ENCODE results near the gene PRKCB. TPM values are rescaled to one million over a fixed set of nuclear protein-coding genes. Genes with fewer than 3 reads are reported as not detected.
"Not testable (repeated sequence)": the region's sequence is repeated elsewhere in the genome, so short reads cannot be mapped to it uniquely, and the experiment has no call there.

The PRKCB gene
- total RNA-seq, 2 donors from 2014 or later, result 3.8 to 7.3 TPM

- ATAC-seq (no peak), DNase-seq (no peak)
- intact Hi-C loops (cut with DNase I, micrococcal nuclease), result no loop called here
Observed at GRCh38 chr16:24077966-24078365, 242.2 kb downstream of the PRKCB start.

- ATAC-seq (no peak), DNase-seq (no peak)
- intact Hi-C loops (cut with DNase I, micrococcal nuclease), result no loop called here
Observed at GRCh38 chr16:24085666-24086065, 249.9 kb downstream of the PRKCB start.

DNA sequence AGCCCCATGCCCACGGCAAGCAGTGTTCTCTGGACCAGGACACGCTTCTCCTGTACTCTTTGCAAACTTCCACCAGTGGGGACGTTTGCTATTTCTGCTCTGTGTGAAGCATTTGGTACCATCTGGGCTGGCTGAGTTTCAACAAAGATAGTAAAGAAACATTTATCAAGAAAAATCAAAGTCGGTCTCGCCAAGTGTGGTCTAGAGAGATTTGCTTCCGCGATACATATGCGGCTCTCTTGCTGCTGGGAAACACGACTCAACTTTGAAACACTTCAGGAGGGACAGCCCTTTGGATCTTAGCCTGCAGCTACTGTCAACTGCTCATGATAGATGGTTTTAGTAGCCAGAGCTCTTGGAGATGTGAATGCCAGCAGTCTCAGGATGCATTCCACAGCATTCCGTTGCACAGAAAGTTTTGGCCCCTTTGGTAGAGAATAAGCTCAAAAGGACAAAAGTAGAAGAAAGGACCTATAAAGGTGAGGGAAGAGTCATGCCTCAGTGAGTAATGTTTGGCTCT lies 252.2 kb downstream of the PRKCB start:
- DNase-seq (no peak), ATAC-seq (no peak)
- intact Hi-C loops (cut with DNase I, micrococcal nuclease), result no loop called here

DNA sequence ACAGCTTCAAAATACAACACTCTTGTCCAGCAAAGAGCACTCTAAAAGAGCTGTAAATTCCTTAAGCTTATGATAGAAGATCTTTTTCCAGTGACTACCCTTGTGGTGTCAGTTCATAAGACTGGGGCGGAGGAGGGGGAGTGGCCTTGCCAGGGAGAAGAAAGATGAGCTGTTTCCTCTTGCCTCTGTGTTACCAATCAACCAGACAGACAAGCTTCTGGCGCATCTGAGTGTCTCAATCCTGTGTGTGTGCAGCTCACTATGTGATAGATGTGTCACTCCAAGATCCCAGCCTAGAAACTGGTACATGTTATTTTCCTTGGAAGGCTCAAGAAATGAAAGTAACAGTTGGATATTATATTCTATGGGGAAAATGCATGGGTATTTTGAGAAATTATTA lies 253.0 kb downstream of the PRKCB start:
- intact Hi-C loops (cut with DNase I, micrococcal nuclease), result no loop called here
- DNase-seq, result no peak

GRCh38 chr16:24091125-24091524 lies 255.3 kb downstream of the PRKCB start:
- DNase-seq (no peak), ATAC-seq (no peak)
- intact Hi-C loops (cut with DNase I, micrococcal nuclease), result no loop called here

More for the DNA sequence above, 253.0 kb downstream of the PRKCB start:
- ATAC-seq, result no peak

DNA sequence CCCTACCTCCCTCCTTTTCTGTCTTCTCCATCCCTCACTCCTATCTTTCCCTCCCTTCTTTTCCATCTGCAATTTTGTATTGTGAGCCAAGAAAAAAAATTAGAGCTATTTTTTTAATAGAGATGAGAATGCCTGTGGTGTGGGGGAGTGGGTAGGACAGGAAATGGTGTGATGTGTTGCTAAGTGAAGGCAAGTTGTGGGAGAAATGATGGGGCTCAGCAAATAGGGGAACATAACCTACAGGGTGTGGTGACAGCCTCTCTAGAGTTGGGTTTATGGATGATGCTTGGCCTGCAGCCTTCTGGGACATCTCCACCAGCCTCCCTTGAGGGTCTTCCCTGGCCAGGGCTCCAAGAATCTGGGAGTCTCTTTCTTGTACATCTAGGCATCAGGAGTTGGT lies 257.3 kb downstream of the PRKCB start:
- intact Hi-C loops (cut with DNase I, micrococcal nuclease), result no loop called here
- no peak for ATAC-seq
- DNase-seq, result no peak

- no peak for DNase-seq
- intact Hi-C loops (cut with DNase I, micrococcal nuclease), result no loop called here
- ATAC-seq, result no peak
Observed at GRCh38 chr16:24094660-24095059, 258.9 kb downstream of the PRKCB start.

DNA sequence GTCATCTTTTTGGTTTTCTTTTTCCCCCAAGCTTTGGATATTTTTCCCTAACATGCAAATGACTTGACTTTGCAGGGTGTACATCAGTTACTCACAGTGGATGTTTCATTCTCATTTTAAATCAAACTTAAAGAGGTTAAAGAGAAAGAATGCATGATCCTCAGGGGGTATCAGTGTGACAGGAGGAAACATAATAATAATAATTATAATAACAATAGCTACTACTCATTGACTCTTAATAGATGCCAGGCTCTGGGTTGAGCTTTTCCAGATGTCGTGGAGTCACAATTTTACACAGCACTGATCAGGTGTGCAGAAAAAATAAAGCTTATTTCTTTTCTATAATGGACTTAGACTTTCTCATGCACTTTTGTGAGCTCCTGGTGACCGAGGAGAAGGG lies 263.1 kb downstream of the PRKCB start:
- intact Hi-C loops (cut with DNase I, micrococcal nuclease), result no loop called here
- DNase-seq (no peak), ATAC-seq (no peak)

- DNase-seq (no peak), ATAC-seq (no peak)
- intact Hi-C loops (cut with DNase I, micrococcal nuclease), result no loop called here
Observed at GRCh38 chr16:24101431-24101830, 265.6 kb downstream of the PRKCB start.

DNA sequence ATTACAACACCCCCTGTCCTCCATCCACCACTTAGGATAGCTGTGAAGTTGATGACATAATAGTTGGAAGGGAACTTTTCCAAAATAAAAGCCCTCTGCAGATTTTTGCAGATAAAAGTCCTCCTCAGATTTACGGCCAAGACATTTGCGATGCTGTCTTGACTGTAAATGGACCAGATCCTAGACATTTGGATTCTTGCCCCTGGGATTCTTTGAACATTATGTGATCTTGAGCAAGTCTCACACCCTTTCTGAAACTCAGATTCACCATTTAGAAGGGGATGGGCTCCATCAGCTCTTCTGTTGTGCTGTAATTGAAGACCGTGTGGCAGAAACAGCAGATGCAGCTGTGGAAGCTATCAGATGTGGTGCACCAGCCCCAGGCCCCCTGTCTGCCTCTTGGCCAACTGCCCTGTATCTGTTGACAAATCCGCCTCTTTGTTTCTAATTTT lies 266.5 kb downstream of the PRKCB start:
- intact Hi-C loops (cut with DNase I, micrococcal nuclease), result no loop called here
- DNase-seq (no peak), ATAC-seq (no peak)

GRCh38 chr16:24105471-24105870 lies 269.7 kb downstream of the PRKCB start:
- DNase-seq; intact Hi-C loops (cut with DNase I, micrococcal nuclease); ATAC-seq: not testable (repeated sequence)

DNA sequence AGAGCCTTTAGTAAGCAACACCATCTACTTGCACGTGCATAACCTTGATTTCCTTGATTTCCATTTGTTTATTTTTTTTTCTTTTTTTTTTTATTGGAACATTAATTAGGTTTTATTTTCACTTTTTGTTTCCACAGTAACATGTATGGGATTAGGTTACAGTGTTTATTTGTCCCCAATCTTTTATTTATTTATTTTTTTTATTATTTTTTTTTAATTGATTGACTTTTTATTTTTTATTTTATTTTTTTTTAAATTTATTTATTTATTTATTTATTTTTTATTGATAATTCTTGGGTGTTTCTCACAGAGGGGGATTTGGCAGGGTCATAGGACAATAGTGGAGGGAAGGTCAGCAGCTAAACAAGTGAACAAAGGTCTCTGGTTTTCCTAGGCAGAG lies 272.3 kb downstream of the PRKCB start:
- DNase-seq; intact Hi-C loops (cut with DNase I, micrococcal nuclease); ATAC-seq: not testable (repeated sequence)

GRCh38 chr16:24111724-24112302 lies 276.0 kb downstream of the PRKCB start:
- ATAC-seq (no peak), DNase-seq (no peak)
- intact Hi-C loops (cut with DNase I, micrococcal nuclease), result no loop called here

DNA sequence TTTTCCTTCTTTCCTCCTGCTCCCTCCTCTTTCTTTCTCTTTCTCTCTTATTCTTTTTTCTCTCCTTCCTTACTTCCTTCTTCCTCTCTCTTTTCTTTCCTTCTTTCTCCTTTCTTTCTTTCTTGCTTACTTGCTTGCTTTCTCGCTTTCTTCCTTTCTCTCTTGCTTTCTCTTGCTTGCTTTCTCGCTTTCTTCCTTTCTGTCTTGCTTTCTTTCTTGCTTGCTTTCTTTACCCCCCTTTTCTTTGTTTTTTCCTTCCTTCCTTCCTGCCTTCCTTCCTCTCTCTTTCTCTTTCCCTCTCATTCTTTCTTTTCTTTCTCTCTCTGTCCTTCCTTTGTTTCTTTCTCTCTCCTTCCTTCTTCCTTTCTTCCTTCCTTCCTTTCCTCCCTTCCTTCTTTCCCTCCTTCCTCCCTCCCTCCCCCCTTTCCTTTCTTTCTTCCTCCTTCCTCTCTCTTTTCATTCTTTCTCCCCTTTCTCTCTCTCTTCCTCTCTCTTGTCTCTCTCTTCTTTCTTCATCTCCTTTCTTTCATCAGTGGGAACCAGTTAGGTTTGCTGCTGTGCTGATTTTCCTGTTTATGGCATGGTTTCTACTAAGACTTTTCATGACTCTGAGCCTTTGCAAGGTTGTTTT lies 277.4 kb downstream of the PRKCB start:
- ATAC-seq (no peak), DNase-seq (no peak)
- intact Hi-C loops (cut with DNase I, micrococcal nuclease), result no loop called here

DNA sequence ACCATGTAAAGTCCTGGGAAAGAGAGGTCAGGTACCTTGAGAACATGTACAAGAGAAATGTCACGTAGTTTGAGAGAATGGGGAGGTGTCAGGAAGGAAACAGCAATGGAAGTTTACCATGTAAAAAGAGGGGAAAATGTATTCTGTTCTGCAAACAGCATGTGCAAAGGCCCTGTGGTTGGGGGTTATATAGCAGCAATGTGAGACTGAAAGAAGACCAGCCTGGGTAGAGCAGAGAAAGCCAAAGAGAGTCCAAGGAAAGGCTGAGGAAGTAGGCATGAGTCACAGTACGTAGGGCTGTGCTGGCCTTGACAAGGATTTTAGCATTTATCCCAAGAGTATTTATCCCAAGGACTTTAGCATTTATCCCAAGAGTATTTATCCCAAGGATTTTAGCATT lies 279.1 kb downstream of the PRKCB start:
- intact Hi-C loops (cut with DNase I, micrococcal nuclease), result no loop called here
- no peak for DNase-seq
- ATAC-seq, result no peak

GRCh38 chr16:24116046-24116776 lies 280.4 kb downstream of the PRKCB start:
- ATAC-seq (no peak), DNase-seq (no peak)
- intact Hi-C loops (cut with DNase I, micrococcal nuclease), result no loop called here

DNA sequence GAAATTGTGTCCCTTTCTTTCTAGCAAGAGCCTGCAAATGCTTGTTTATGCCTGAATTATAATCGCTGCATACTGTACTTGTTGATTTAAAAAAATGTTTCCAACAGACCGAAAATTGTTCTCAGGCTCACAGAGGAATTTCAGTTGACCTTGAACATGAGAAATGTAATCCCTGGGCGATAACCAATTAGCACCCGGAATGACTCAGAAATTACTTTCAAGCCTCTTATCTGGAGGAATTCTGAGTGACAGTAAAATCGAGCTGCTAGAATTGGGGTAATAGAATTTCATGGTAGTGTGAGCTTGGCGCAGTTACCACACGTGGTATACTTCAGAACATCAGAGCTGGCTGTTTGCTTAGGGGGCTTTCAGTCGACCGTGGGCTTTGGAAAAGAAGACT lies 281.2 kb downstream of the PRKCB start:
- DNase-seq, result no peak
- intact Hi-C loops (cut with DNase I, micrococcal nuclease), result no loop called here
- no peak for ATAC-seq

GRCh38 chr16:24117680-24118079 lies 281.9 kb downstream of the PRKCB start:
- intact Hi-C loops (cut with DNase I, micrococcal nuclease), result no loop called here
- ATAC-seq (no peak), DNase-seq (no peak)

DNA sequence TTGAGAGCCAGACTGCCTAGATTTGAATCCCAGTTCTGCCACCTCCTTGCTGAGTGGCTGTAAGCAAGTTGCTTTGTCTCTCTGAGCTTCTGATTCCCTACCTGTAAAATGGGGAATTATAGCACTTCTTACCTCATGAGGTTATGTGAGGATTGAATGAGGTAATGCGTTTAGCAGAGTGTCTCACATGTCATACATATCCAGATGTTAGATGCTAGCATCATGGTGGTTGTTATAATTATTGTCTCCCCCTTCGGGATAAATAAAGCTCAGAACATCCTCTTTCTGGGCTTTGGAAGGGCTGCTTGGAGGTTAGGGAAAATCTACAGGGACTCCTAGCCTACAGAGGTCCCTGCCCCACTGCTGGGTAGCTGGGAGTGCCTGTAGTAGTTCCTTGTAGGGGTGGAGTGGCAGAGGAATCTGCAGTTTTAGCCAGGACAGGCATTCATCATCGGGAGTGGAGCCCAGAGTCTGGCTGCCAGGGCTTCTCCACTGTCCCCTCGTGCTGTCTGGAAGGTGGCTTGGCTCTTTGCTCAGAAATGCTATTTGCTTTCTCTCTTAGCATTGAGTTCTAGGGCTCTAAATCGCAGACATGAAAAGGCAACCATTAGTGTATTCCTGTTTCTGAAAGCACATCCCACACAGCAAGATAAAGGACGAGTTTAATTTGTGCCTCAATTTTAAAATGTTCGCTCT lies 282.5 kb downstream of the PRKCB start:
- intact Hi-C loops (cut with DNase I, micrococcal nuclease), result no loop called here
- no peak for DNase-seq
- ATAC-seq, result no peak

GRCh38 chr16:24119807-24120206 lies 284.0 kb downstream of the PRKCB start:
- ATAC-seq (no peak), DNase-seq (no peak)
- intact Hi-C loops (cut with DNase I, micrococcal nuclease), result no loop called here

All from left colon (tissue), 2 donors.